Gastroesophageal sphincter (tissue), 4 donors: ENCODE measurements around the gene TNPO2. TPM values are rescaled to one million over a fixed set of nuclear protein-coding genes. Genes with fewer than 3 reads are reported as not detected.
"Not testable (repeated sequence)": the region's sequence is repeated elsewhere in the genome, so short reads cannot be mapped to it uniquely, and the experiment has no call there.

Experiments
- ATAC-seq: fragments of 150-250 bp; one replicate; pipeline ENCODE4 v1.9.1; 2016; ENCODE audit warnings: mild to moderate bottlenecking, moderate library complexity
- H3K27ac ChIP-seq, 4 donors: fragments of 200-600 bp; sonication (generic) in 3 of 4; 1 replicate in 3 of 4; 2 replicates in 1 of 4; pipeline ENCODE4 v1.5.1; 2016 to 2019
- H3K27me3 ChIP-seq: fragments of 200-600 bp; sonication (generic); one replicate; pipeline ENCODE4 v1.5.1; 2019
- H3K36me3 ChIP-seq, 2 donors: fragments of 200-600 bp; sonication (generic); one replicate each; pipeline ENCODE4 v1.5.1; 2019; ENCODE audit warnings: control low read depth in 1 of 2
- H3K4me1 ChIP-seq, 3 donors: fragments of 200-600 bp; sonication (generic); 1 replicate in 2 of 3; 2 replicates in 1 of 3; pipeline ENCODE4 v1.5.1; 2016 to 2019; ENCODE audit warnings: control low read depth in 2 of 3
- H3K4me3 ChIP-seq, 2 donors: fragments of 200-600 bp; sonication (generic); one replicate each; pipeline ENCODE4 v1.5.1; 2019; ENCODE audit warnings: mild to moderate bottlenecking in 1 of 2, moderate library complexity in 1 of 2
- H3K9me3 ChIP-seq, 3 donors: fragments of 200-600 bp; sonication (generic); one replicate each; pipeline ENCODE4 v1.5.1; 2017 to 2019; ENCODE audit warnings: control low read depth in 2 of 3
- EP300 ChIP-seq: sonication (generic); formaldehyde crosslinking; IDR thresholded peaks from one replicate; pipeline ENCODE4 v1.6.1; 2017; ENCODE audit warnings: antibody characterized with exemption, mild to moderate bottlenecking
- POLR2A ChIP-seq, 2 donors: fragments of 450-650 bp; IDR thresholded peaks; one replicate each; pipeline ENCODE4 v1.6.1; 2017; ENCODE audit warnings: antibody characterized with exemption in 2 of 2, mild to moderate bottlenecking in 2 of 2, moderate library complexity in 1 of 2
- POLR2AphosphoS5 ChIP-seq: sonication (generic); formaldehyde crosslinking; IDR thresholded peaks from one replicate; pipeline ENCODE4 v1.6.1; 2017; ENCODE audit warnings: antibody characterized with exemption
- WGBS, 2 donors: methylation state at CpG; one replicate each; pipeline ENCODE4 v1.1.5; 2018; ENCODE audit warnings: low coverage in 1 of 2; 5-methylcytosine and 5-hydroxymethylcytosine counted together
- total RNA-seq, 4 donors: library from RNA; depleted of rRNA; stranded (reverse); fragments of >200 nt; gene quantifications; one replicate each; pipeline ENCODE4 v1.1.0, GENCODE V29; 2016
- TF ChIP-seq, protein P1 (sequence below), 4 experiments: fragments of 200-600 bp in 2 of 4; fragments of 450-650 bp in 2 of 4; sonication (generic) in 1 of 4; IDR thresholded peaks; one replicate each; pipeline ENCODE4 v1.5.1; 2017 to 2019; ENCODE audit warnings: antibody characterized with exemption in 4 of 4, mild to moderate bottlenecking in 2 of 4, moderate library complexity in 2 of 4

The TNPO2 gene
- total RNA-seq, 4 donors from 2014 or later, result 52.0 to 89.2 (median 76.1) TPM

- Histone ChIP-seq H3K27me3 (no peaks in the 10 kb centered on the region), H3K4me1 (no peaks in the 10 kb centered on the region), H3K4me3 (no peak overlapping the region), H3K27ac (no peak overlapping the region), H3K36me3 (peaks cover 0 to 98% of the 10 kb centered on the region in 2 donors), H3K9me3 (no peaks in the 10 kb centered on the region)
- no peak for TF ChIP-seq POLR2A (IDR thresholded peaks at IDR 0.05)
- TF ChIP-seq POLR2AphosphoS5, result no peak
- TF ChIP-seq, protein P1, sequence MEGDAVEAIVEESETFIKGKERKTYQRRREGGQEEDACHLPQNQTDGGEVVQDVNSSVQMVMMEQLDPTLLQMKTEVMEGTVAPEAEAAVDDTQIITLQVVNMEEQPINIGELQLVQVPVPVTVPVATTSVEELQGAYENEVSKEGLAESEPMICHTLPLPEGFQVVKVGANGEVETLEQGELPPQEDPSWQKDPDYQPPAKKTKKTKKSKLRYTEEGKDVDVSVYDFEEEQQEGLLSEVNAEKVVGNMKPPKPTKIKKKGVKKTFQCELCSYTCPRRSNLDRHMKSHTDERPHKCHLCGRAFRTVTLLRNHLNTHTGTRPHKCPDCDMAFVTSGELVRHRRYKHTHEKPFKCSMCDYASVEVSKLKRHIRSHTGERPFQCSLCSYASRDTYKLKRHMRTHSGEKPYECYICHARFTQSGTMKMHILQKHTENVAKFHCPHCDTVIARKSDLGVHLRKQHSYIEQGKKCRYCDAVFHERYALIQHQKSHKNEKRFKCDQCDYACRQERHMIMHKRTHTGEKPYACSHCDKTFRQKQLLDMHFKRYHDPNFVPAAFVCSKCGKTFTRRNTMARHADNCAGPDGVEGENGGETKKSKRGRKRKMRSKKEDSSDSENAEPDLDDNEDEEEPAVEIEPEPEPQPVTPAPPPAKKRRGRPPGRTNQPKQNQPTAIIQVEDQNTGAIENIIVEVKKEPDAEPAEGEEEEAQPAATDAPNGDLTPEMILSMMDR (IDR thresholded peaks at IDR 0.05), result no peak
- no peak for TF ChIP-seq EP300
- ATAC-seq, result no peak
- 50% methylated on average over 6 of the region's 9 CpGs; no CpG with 5 or more reads in 1 of the 2 donors for WGBS, 2 donors
Observed at GRCh38 chr19:12703046-12703445, 20.7 kb downstream of the TNPO2 start.

GRCh38 chr19:12701596-12702282 is 22.0 kb downstream of the TNPO2 start:
- TF ChIP-seq, protein P1 (IDR thresholded peaks at IDR 0.05), result no peak
- TF ChIP-seq EP300 (no peak), POLR2AphosphoS5 (no peak), POLR2A (IDR thresholded peaks at IDR 0.05) (no peak)
- WGBS, 2 donors, result 75 to 100% methylated on average over 1 to 2 of the region's 33 CpGs
- no peak for ATAC-seq

DNA sequence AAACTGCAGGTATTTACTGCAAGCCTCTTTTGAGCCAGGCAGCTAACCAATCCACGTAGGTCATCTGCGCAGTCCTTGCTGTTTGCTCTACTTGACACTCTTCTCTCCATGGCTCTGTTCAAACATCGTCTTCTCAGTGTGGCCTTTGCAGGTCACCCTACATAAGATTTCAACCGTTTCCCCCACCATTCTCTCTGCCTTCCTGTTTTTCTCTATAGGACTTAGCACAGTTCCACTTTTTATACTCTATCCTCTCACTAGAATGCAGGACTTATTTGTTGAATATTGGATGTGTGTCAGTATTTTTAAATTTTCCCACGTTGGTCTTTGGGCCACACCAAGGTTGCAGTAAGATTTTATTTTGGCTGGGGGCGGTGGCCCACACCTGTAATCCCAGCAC is 25.6 kb downstream of the TNPO2 start:
- Histone ChIP-seq H3K27me3 (no peaks in the 10 kb centered on the region), H3K4me3 (no peak overlapping the region), H3K27ac (no peak overlapping the region), H3K36me3 (peaks cover 0 to 52% of the 10 kb centered on the region in 2 donors), H3K9me3 (no peaks in the 10 kb centered on the region), H3K4me1 (peaks cover 0 to 24% (median 10%) of the 10 kb centered on the region in 3 donors)
- TF ChIP-seq EP300 (no peak), POLR2A (IDR thresholded peaks at IDR 0.05) (no peak), POLR2AphosphoS5 (no peak)
- TF ChIP-seq, protein P1 (IDR thresholded peaks at IDR 0.05), result no peak
- ATAC-seq, result no peak
- whole genome bisulfite sequencing, 2 donors, result 71 to 87% methylated on average over 4 to 5 of the region's 6 CpGs

More at GRCh38 chr19:12701596-12702282, 22.0 kb downstream of the TNPO2 start:
- no peak overlapping the region for H3K27ac ChIP-seq
- no peaks in the 10 kb centered on the region for H3K27me3 ChIP-seq
- H3K36me3 ChIP-seq, result peaks cover 0 to 88% of the 10 kb centered on the region in 2 donors
- H3K9me3 ChIP-seq, result no peaks in the 10 kb centered on the region
- no peak overlapping the region for H3K4me3 ChIP-seq
- peaks cover 0 to 7% (median 5%) of the 10 kb centered on the region in 3 donors for H3K4me1 ChIP-seq

DNA sequence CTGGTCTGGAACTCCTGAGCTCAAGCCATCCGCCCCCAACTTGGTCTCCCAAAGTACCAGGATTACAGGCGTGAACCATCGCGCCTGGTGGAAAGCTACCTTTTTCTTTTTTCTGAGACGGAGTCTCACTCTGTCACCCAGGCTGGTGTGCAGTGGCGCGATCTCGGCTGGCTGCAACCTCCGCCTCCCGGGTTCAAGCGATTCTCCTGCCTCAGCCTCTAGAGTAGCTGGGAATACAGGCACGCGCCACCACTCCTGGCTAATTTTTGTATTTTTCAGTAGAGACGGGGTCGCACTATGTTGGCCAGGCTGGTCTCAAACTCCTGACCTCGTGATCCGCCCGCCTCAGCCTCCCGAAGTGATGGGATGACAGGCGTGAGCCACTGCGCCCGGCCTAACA is 26.3 kb downstream of the TNPO2 start:
- Histone ChIP-seq H3K36me3 (peaks cover 0 to 45% of the 10 kb centered on the region in 2 donors), H3K27ac (peak overlapping the region in 2 of 4 donors; percentile 89 to 93), H3K4me1 (peaks cover 0 to 24% (median 10%) of the 10 kb centered on the region in 3 donors)
- not testable (repeated sequence) for H3K27me3 ChIP-seq, H3K9me3 ChIP-seq, H3K4me3 ChIP-seq, ATAC-seq
- 81 to 100% methylated on average over 1 to 4 of the region's 22 CpGs for WGBS, 2 donors

- Histone ChIP-seq H3K4me1 (peaks cover 0 to 24% (median 10%) of the 10 kb centered on the region in 3 donors), H3K9me3 (no peaks in the 10 kb centered on the region), H3K27ac (peak within 1 kb of the TSS; percentile 75 to 93 (median 88)), H3K27me3 (no peaks in the 10 kb centered on the region), H3K4me3 (peak within 1 kb of the TSS; percentile 67 to 90), H3K36me3 (peaks cover 0 to 37% of the 10 kb centered on the region in 2 donors)
- ATAC-seq, result peak; percentile 91
- WGBS, 2 donors, result 5 to 62% methylated on average over 5 to 8 of the region's 59 CpGs
- peak; percentile 51 to 61 for TF ChIP-seq POLR2A (IDR thresholded peaks at IDR 0.05)
- peak; percentile 94 for TF ChIP-seq POLR2AphosphoS5
- TF ChIP-seq EP300, result no peak
- TF ChIP-seq, protein P1 (IDR thresholded peaks at IDR 0.05), result peak in 1 of 4 experiments; percentile 22
Observed at GRCh38 chr19:12696366-12697335, 27.1 kb downstream of the TNPO2 start, which contains the start of gene FBXW9. Gene FBXW9, minus strand, starts transcription at chr19:12696631. Its CDS starts 50 bp downstream, at chr19:12696581.
